ENCODE data around the gene ATOH8. TPM values are rescaled to one million over a fixed set of nuclear protein-coding genes. Genes with fewer than 3 reads are reported as not detected.

Gene ATOH8
- total RNA-seq, 4 donors from 2014 or later, result 2.0 to 24.6 (median 7.6) TPM

DNA sequence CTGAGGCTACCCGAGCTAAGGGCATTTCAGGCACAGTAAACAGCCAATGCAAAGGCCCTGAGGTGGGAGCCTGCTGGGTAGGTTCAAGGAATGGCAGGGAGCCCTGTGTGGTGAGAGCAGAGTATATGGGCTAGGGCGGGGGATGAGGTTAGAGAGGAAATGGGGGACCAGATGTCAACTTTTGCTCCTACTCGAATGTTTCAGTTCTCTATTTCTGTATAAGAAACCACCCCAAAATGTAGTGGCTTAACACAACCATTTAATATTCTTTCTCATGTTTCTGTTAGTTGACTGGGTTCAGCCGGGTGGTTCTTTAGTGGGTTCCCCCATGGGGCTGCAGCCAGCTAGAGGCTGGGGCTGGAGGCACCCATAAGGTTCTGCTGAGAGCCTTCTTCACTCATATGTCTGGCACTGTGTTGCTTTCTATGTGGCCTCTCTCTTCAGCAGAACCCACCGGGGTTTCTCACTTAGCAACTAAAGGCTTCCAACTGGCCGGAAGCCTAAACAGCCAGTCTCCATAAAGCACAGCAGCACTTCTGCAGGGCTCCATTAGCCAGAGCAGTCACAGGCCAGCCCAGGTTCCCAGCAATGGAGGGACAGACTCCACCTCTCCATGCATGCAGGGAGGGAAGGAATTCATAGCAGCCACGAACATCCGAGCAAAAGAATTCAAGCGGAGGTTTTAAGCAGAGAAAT lies 5.6 kb upstream of the ATOH8 start:
- Histone ChIP-seq H3K27me3 (peaks cover 0 to 53% (median 0%) of the 10 kb centered on the region in 4 donors), H3K9me3 (no peaks in the 10 kb centered on the region), H3K4me1 (peaks cover 11 to 83% (median 59%) of the 10 kb centered on the region in 3 donors), H3K4me3 (no peak overlapping the region), H3K27ac (peak overlapping the region in 2 of 4 donors; percentile 66 to 81), H3K36me3 (no peaks in the 10 kb centered on the region)
- no peak for DNase-seq
- intact Hi-C loops (cut with DNase I), result no loop called here
- WGBS, 2 donors, result 67 to 84% methylated on average over 6 to 8 of the region's 9 CpGs
- no peak for TF ChIP-seq POLR2A (IDR thresholded peaks at IDR 0.05)
- TF ChIP-seq, protein P1, sequence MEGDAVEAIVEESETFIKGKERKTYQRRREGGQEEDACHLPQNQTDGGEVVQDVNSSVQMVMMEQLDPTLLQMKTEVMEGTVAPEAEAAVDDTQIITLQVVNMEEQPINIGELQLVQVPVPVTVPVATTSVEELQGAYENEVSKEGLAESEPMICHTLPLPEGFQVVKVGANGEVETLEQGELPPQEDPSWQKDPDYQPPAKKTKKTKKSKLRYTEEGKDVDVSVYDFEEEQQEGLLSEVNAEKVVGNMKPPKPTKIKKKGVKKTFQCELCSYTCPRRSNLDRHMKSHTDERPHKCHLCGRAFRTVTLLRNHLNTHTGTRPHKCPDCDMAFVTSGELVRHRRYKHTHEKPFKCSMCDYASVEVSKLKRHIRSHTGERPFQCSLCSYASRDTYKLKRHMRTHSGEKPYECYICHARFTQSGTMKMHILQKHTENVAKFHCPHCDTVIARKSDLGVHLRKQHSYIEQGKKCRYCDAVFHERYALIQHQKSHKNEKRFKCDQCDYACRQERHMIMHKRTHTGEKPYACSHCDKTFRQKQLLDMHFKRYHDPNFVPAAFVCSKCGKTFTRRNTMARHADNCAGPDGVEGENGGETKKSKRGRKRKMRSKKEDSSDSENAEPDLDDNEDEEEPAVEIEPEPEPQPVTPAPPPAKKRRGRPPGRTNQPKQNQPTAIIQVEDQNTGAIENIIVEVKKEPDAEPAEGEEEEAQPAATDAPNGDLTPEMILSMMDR (IDR thresholded peaks at IDR 0.05), result no peak

DNA sequence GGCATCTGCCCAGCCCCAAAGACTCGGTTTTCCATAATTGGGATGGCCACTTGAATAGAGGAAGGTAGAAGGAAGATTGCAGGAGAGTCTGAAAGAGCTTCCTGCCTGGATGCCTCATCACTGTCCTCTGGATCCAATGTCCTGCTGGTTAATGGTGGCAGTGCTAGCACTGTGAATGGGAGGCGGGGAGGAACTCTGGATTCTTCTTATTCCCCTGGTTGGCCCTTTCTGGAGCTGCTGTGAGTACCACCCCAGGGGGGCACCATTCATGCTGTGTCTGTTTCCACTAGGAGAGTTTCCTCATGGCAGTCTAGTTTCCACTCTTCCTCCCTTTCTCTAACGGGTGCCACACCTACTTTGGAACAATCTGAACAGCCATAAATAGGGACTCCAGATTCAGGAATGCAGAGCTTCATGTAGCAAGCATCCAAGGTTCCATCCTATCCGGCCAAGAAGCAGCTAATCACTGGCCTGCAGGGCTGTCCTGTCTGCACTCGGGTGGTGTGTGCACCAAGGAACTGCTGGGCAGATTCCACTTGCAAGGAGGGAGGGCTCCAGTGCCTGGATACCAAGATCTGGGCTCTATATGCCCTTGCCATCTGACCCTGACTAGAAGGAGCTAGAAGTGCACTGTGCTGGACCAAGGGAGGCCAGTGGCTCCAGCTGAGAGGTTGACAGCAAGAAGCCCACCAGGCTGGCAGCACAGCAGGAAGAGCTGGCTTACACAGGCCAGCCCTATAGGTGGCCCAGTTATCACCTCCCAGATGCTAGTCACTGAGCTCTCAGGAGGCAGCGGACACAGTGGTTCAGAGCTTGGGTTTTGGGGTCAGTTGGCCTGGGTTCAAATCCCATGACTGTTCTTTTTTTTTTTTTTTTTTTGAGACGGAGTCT lies 4.6 kb upstream of the ATOH8 start:
- 51 to 58% methylated on average over 4 to 6 of the region's 7 CpGs for WGBS, 2 donors
- TF ChIP-seq, protein P1 (IDR thresholded peaks at IDR 0.05), result peak in 1 of 6 experiments; percentile 5
- no peak for TF ChIP-seq POLR2A (IDR thresholded peaks at IDR 0.05)
- Histone ChIP-seq H3K4me1 (peaks cover 8 to 83% (median 53%) of the 10 kb centered on the region in 3 donors), H3K27ac (peak overlapping the region in 3 of 4 donors; percentile 32 to 81 (median 66)), H3K9me3 (no peaks in the 10 kb centered on the region), H3K27me3 (peaks cover 0 to 56% (median 0%) of the 10 kb centered on the region in 4 donors), H3K36me3 (no peaks in the 10 kb centered on the region), H3K4me3 (no peak overlapping the region)
- intact Hi-C loops (cut with DNase I), result no loop called here
- no peak for DNase-seq

DNA sequence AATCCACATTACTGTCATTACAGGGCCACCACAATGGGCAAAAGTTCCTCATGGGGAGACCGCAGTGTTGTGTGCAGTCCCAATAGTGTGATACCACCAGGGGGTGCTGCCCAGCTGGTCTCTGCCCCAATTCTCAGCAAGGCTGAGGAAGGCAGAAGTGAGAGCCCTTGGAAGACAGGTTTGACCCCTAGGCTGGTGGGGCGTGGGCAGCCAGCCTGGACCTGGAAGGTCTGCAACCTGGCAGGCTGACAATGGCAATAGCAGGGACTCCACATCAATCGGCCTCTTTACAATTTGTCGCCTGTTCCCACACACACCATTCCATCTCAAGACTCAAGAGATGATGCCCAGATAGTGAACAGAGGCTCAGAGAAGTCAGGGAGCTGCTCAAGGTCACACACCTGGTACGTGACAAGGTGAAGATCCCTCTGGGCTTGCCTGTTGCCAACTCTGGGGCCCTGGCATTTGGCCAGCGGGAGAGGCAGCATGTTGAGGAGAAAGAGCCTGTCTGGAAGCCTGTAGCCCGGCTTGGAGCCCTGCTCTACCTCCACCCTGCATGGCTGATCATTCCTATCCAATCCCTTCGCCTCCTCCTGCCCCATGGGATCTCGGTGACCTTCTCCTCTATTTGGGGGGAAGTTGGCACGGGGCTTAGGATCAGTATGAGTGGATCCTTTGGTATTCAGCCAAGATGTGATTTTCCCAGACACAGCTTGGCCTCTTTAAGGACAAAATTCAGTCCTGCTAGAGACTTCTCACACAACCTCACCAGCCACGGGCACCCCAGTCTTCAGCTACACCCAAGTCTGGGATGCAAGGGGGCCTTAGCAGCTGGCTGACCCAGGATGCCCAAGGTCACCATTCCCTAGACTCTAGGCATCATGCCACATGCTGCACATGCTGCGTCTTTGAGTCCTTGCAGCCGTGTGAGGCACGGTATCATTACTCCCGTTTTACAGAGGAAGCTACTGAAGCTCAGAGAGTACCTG lies 2.9 kb upstream of the ATOH8 start:
- DNase-seq, result peak; percentile 30

DNA sequence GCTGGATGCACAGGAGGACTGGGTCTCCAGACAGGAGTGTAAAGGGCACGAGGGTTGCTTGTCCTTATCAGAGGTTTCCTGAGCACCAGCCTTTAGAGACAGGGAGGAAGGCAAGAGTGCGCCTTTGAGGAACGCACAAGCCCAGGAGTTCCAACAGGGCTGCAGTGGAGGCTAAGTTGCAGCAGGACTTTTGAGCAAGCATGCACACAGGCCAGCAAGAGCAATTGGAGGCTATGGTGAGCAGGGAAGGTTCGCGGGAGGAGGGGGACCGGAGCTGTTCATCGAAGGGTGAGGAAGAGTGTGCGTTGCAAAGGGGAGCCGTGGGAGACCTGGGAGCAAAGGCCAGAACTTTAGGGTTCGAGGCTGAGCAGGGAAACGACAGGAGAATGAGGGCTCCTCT lies 2.2 kb upstream of the ATOH8 start:
- intact Hi-C loops (cut with DNase I), result loop anchor here (10.0 kb wide), 1 partner anchor 53 kb away; no protein-coding TSS in a partner anchor
- Histone ChIP-seq H3K27me3 (peaks cover 0 to 65% (median 2%) of the 10 kb centered on the region in 4 donors), H3K4me1 (peaks cover 19 to 84% (median 41%) of the 10 kb centered on the region in 3 donors), H3K27ac (peak overlapping the region in 2 of 4 donors; percentile 41 to 43), H3K4me3 (peak overlapping the region in 1 of 4 donors; percentile 2), H3K9me3 (no peaks in the 10 kb centered on the region), H3K36me3 (no peaks in the 10 kb centered on the region)
- TF ChIP-seq, protein P1 (IDR thresholded peaks at IDR 0.05), result no peak
- no peak for TF ChIP-seq POLR2A (IDR thresholded peaks at IDR 0.05)
- 67 to 74% methylated on average over 10 to 11 of the region's 11 CpGs for WGBS, 2 donors
- DNase-seq, result no peak

More for the DNA sequence above, 2.9 kb upstream of the ATOH8 start:
- Histone ChIP-seq H3K27me3 (peaks cover 0 to 61% (median 2%) of the 10 kb centered on the region in 4 donors), H3K4me1 (peaks cover 14 to 83% (median 48%) of the 10 kb centered on the region in 3 donors), H3K36me3 (no peaks in the 10 kb centered on the region), H3K9me3 (no peaks in the 10 kb centered on the region), H3K4me3 (peak overlapping the region in 1 of 4 donors; percentile 2), H3K27ac (peak overlapping the region in 2 of 4 donors; percentile 41 to 43)
- intact Hi-C loops (cut with DNase I), result loop anchor here (10.0 kb wide), 1 partner anchor 54 kb away; no protein-coding TSS in a partner anchor
- WGBS, 2 donors, result 36 to 40% methylated on average over 6 to 10 of the region's 15 CpGs
- TF ChIP-seq, protein P1 (IDR thresholded peaks at IDR 0.05), result peak; percentile 18 to 85 (median 74)
- TF ChIP-seq POLR2A (IDR thresholded peaks at IDR 0.05), result no peak

Measured in esophagus squamous epithelium (tissue), 5 donors.